Gastrocnemius medialis (tissue), 4 donors: Measurements from ENCODE around the gene SENP2. TPM values are rescaled to one million over a fixed set of nuclear protein-coding genes. Genes with fewer than 3 reads are reported as not detected.
"Not testable (repeated sequence)": the region's sequence is repeated elsewhere in the genome, so short reads cannot be mapped to it uniquely, and the experiment has no call there.

Source experiments
- ATAC-seq, 2 donors: fragments of 150-250 bp; one replicate each; pipeline ENCODE4 v1.9.1; 2016
- DNase-seq, 2 donors: peaks; one replicate each; pipeline ENCODE4 v3.0.0-alpha.2; 2019
- H3K27ac ChIP-seq, 4 donors: fragments of 200-600 bp; sonication (generic); 1 replicate in 1 of 4; 2 replicates in 3 of 4; pipeline ENCODE4 v1.5.1; 2016 to 2018; ENCODE audit warnings: mild to moderate bottlenecking in 2 of 4, moderate library complexity in 1 of 4
- H3K27me3 ChIP-seq, 3 donors: fragments of 200-600 bp; sonication (generic) in 2 of 3; 1 replicate in 1 of 3; 2 replicates in 2 of 3; pipeline versions ENCODE4 v1.5.1 to v1.6.0; 2016 to 2019; ENCODE audit warnings: mild to moderate bottlenecking in 1 of 3, moderate library complexity in 1 of 3
- H3K36me3 ChIP-seq, 2 donors: fragments of 200-600 bp; sonication (generic) in 1 of 2; one replicate each; pipeline ENCODE4 v1.5.1; 2017 to 2018
- H3K4me1 ChIP-seq, 2 donors: fragments of 200-600 bp; sonication (generic) in 1 of 2; one replicate each; pipeline ENCODE4 v1.5.1; 2016 to 2017; ENCODE audit warnings: mild to moderate bottlenecking in 2 of 2
- H3K4me3 ChIP-seq, 4 donors: fragments of 200-600 bp; sonication (generic) in 3 of 4; 1 replicate in 1 of 4; 2 replicates in 3 of 4; pipeline ENCODE4 v1.5.1; 2016 to 2019; ENCODE audit warnings: mild to moderate bottlenecking in 2 of 4
- H3K9me3 ChIP-seq, 3 donors: fragments of 200-600 bp; sonication (generic) in 2 of 3; 1 replicate in 1 of 3; 2 replicates in 2 of 3; pipeline ENCODE4 v1.5.1; 2016 to 2019
- CTCF ChIP-seq, 5 experiments: fragments of 450-650 bp in 3 of 5; fragments of 200-600 bp in 2 of 5; sonication (generic) in 2 of 5; IDR thresholded peaks in 4 of 5; conservative IDR thresholded peaks in 1 of 5; 1 replicate in 4 of 5; 2 replicates in 1 of 5; pipeline ENCODE4 v1.5.1; 2016 to 2019; ENCODE audit warnings: antibody characterized with exemption in 5 of 5, mild to moderate bottlenecking in 3 of 5, moderate library complexity in 3 of 5
- POLR2A ChIP-seq, 2 donors: fragments of 450-650 bp; IDR thresholded peaks; one replicate each; pipeline ENCODE4 v1.6.1; 2017; ENCODE audit warnings: antibody characterized with exemption in 2 of 2, mild to moderate bottlenecking in 2 of 2, moderate library complexity in 2 of 2
- in situ Hi-C, 4 donors: fragments of 200-750 bp; cut with MboI; loops; one replicate each; pipeline versions ENCODE4 v1.15.0 to v1.8.0; 2017; ENCODE audit warnings: low sequenced_read_pairs in 4 of 4
- intact Hi-C: fragments of 100-400 bp; cut with DNase I; formaldehyde crosslinking; loops from one replicate; pipeline ENCODE4 v1.15.1; 2023; ENCODE audit warnings: low total_unique reads
- total RNA-seq, 4 donors: library from RNA; depleted of rRNA; stranded (reverse); fragments of >200 nt; gene quantifications; one replicate each; pipeline versions ENCODE4 v1.1.0 to v1.2.3, GENCODE V29; 2016

SENP2 gene
- total RNA-seq, 4 donors from 2014 or later, result 18.6 to 34.9 (median 31.3) TPM

- in situ Hi-C loops, result no loop called here
- TF ChIP-seq CTCF (IDR thresholded peaks at IDR 0.05 in 4 of 5, conservative IDR thresholded peaks at IDR 0.05 in 1 of 5), result no peak
- no peak for TF ChIP-seq POLR2A (IDR thresholded peaks at IDR 0.05)
- Histone ChIP-seq H3K9me3 (no peaks in the 10 kb centered on the region), H3K4me3 (no peak overlapping the region), H3K27me3 (no peaks in the 10 kb centered on the region), H3K36me3 (no peaks in the 10 kb centered on the region), H3K27ac (no peak overlapping the region), H3K4me1 (no peaks in the 10 kb centered on the region)
- DNase-seq, result no peak
- no peak for ATAC-seq
- intact Hi-C loops, result no loop called here
Measured at GRCh38 chr3:185639632-185640206, 53.6 kb downstream of the SENP2 start.

- DNase-seq (no peak), ATAC-seq (no peak)
- TF ChIP-seq POLR2A (IDR thresholded peaks at IDR 0.05), result no peak
- Histone ChIP-seq H3K9me3 (no peaks in the 10 kb centered on the region), H3K4me3 (no peak overlapping the region), H3K36me3 (no peaks in the 10 kb centered on the region), H3K27me3 (no peaks in the 10 kb centered on the region), H3K27ac (no peak overlapping the region), H3K4me1 (no peaks in the 10 kb centered on the region)
- intact Hi-C loops, result no loop called here
- in situ Hi-C loops, result no loop called here
Measured at GRCh38 chr3:185640308-185640707, 54.2 kb downstream of the SENP2 start.

GRCh38 chr3:185645191-185645590, 59.1 kb downstream of the SENP2 start:
- in situ Hi-C loops, H3K27ac ChIP-seq, H3K4me1 ChIP-seq, ATAC-seq, H3K9me3 ChIP-seq, intact Hi-C loops, H3K36me3 ChIP-seq, DNase-seq, H3K4me3 ChIP-seq, H3K27me3 ChIP-seq: not testable (repeated sequence)

- Histone ChIP-seq H3K4me1 (no peaks in the 10 kb centered on the region), H3K27me3 (no peaks in the 10 kb centered on the region), H3K36me3 (no peaks in the 10 kb centered on the region), H3K9me3 (no peaks in the 10 kb centered on the region), H3K4me3 (no peak overlapping the region), H3K27ac (no peak overlapping the region)
- ATAC-seq (no peak), DNase-seq (no peak)
- in situ Hi-C loops (no loop called here), intact Hi-C loops (no loop called here)
- no peak for TF ChIP-seq CTCF (IDR thresholded peaks at IDR 0.05 in 4 of 5, conservative IDR thresholded peaks at IDR 0.05 in 1 of 5)
- no peak for TF ChIP-seq POLR2A (IDR thresholded peaks at IDR 0.05)
Measured at GRCh38 chr3:185645596-185646381, 59.7 kb downstream of the SENP2 start.

GRCh38 chr3:185646382-185647133, 60.5 kb downstream of the SENP2 start:
- Histone ChIP-seq H3K27ac (no peak overlapping the region), H3K36me3 (no peaks in the 10 kb centered on the region), H3K9me3 (no peaks in the 10 kb centered on the region), H3K4me3 (no peak overlapping the region), H3K4me1 (no peaks in the 10 kb centered on the region), H3K27me3 (no peaks in the 10 kb centered on the region)
- intact Hi-C loops, result no loop called here
- DNase-seq, result no peak
- in situ Hi-C loops, result no loop called here
- no peak for TF ChIP-seq POLR2A (IDR thresholded peaks at IDR 0.05)
- no peak for TF ChIP-seq CTCF (IDR thresholded peaks at IDR 0.05 in 4 of 5, conservative IDR thresholded peaks at IDR 0.05 in 1 of 5)
- ATAC-seq, result no peak
